Measurements from ENCODE around the gene PDS5B.
"Not testable (repeated sequence)": the region's sequence is repeated elsewhere in the genome, so short reads cannot be mapped to it uniquely, and the experiment has no call there.

The PDS5B gene

GRCh38 chr13:32723987-32724386 is 137.7 kb downstream of the PDS5B start:
- DNase-seq (ENCODE audit: low read depth, low spot score): no peak

GRCh38 chr13:32726374-32727037 is 140.3 kb downstream of the PDS5B start:
- no peak for DNase-seq (ENCODE audit: low read depth, low spot score)

DNA sequence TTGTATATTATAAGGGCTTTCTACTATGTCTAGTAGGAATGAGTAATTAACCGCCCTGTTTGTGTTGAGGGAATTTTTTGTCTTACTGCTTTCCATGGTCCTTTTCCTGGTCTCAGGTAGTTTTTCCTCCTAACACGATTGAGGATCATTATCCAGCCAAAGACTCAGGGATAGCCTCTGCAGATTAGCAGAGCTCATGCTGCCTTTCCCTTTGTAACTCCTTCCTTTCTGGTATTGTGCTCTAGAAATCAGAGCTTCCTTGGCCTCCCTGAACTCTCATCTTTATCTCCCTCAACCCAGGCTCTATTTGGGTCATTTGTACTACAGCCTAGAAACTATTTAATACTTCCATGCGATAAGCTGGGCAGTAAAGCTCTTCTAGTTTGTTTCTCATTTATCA is 142.1 kb downstream of the PDS5B start:
- DNase-seq (ENCODE audit: low read depth, low spot score): no peak

DNA sequence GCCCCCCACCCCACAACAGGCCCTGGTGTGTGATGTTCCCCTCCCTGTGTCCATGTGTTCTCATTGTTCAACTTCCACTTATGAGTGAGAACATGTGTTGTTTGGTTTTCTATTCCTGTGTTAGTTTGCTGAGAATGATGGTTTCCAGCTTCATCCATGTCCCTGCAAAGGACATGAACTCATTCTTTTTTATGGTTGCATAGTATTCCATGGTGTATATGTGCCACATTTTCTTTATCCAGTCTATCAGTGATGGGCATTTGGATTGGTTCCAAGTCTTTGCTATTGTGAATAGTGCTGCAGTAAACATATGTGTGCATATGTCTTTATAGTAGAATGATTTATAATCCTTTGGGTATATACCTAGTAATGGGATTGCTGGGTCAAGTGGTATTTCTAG is 142.8 kb downstream of the PDS5B start:
- DNase-seq (ENCODE audit: low read depth, low spot score): not testable (repeated sequence)

DNA sequence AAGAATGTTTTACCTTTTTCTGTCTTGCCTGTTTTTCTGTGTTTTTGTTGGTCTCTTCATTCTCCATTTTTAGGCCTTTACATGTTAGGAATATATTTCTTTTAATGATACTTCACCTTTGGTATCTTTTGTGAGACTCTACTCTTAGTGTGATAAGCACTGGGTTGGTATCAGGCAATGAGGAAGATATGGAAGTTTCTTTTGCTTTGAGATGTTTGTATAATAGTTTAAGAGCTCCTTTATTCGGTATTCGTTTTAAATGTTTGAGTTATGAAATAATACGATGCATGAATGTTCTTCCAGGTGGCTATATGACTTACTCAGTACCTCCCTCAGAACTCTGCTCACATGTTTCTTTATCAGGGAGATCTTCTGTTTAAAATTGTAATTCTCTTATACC is 144.8 kb downstream of the PDS5B start:
- DNase-seq (ENCODE audit: low read depth, low spot score): no peak

GRCh38 chr13:32731576-32731975 is 145.3 kb downstream of the PDS5B start:
- peak; percentile 32 for DNase-seq (ENCODE audit: low read depth, low spot score)

- DNase-seq (ENCODE audit: low read depth, low spot score): no peak
Observed at GRCh38 chr13:32733690-32734089, 147.4 kb downstream of the PDS5B start.

DNA sequence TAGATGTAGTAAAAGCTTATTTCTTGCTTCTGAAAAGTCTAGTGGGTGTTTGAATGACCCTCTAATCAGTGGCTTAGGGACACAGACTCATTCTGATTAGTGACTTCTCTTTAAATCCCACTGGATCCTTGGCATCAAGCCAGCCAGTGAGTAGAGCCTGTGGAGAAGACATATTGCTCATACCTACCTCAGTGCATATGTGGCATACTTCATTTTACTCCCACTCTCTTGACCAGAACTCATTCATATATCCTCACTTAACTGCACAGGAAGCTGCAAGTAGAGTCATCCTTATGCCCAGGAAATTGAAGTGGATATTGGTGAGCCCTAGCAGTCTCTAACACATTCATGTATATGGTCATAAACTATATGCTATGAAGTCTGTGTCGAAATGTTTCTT is 148.3 kb downstream of the PDS5B start:
- peak; percentile 44 for DNase-seq (ENCODE audit: low read depth, low spot score)

- no peak for DNase-seq (ENCODE audit: low read depth, low spot score)
Observed at GRCh38 chr13:32735859-32736258, 149.6 kb downstream of the PDS5B start.

DNA sequence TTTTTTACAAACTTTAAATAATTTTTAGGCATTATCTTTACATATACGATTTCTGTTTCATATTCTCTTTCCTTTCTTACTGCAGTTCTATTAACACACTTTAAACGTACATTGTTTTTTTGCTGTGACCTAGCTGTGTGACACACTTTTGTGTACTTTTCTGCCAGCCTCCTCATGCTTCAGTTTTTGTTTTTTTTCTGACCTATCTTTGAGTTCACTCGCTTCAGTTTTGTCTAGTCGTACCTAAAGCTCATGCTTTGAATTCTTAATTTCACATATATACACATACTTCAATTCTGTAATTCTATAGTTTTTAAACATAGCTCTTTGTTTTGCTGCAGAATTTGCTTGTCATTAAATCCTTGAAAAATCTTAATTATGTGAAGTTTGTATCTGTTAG is 150.4 kb downstream of the PDS5B start:
- DNase-seq (ENCODE audit: low read depth, low spot score): no peak

GRCh38 chr13:32737111-32737571 is 150.9 kb downstream of the PDS5B start:
- peak; percentile 8 for DNase-seq (ENCODE audit: low read depth, low spot score)

- DNase-seq (ENCODE audit: low read depth, low spot score): no peak
Observed at GRCh38 chr13:32737679-32738078, 151.4 kb downstream of the PDS5B start.

GRCh38 chr13:32745509-32745908 is 159.3 kb downstream of the PDS5B start:
- peak; percentile 35 for DNase-seq (ENCODE audit: low read depth, low spot score)

DNA sequence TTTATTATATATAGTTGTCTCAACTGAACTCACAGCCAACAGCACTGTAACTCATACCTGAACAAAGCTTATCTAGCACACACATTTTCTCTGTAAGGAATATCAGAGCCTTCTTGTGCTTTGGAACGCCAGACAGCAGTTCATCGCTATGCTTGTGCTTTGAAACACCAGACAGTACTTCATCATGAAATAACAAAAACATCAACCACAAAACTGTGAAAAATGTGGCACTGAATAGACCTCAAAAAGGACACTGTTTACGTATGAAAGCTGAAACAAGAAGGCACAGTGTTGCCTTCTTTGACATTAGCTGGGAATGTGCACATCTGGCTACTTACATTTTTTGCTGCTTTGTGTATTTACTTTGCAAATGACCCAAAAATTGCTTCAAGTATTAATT is 160.2 kb downstream of the PDS5B start:
- DNase-seq (ENCODE audit: low read depth, low spot score): peak; percentile 89

DNA sequence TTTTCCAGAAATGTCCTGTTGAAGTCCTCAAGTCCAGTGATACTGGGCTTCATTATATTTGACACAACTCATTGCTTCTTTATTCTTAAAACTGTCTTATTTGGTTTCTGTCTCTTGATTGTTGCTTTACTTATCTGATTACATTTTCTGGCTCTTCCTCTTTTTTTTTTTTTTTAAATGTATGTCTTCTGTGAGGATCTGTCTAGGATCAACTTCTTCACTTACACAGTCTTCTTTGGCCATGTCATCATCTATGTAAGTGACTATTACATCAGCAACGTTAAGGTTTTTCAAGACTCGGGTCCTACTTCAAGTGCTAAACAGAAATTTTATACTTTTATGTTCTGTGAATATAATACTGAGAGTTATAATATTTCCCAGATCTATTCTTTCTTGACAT is 162.1 kb downstream of the PDS5B start:
- no peak for DNase-seq (ENCODE audit: low read depth, low spot score)

DNA sequence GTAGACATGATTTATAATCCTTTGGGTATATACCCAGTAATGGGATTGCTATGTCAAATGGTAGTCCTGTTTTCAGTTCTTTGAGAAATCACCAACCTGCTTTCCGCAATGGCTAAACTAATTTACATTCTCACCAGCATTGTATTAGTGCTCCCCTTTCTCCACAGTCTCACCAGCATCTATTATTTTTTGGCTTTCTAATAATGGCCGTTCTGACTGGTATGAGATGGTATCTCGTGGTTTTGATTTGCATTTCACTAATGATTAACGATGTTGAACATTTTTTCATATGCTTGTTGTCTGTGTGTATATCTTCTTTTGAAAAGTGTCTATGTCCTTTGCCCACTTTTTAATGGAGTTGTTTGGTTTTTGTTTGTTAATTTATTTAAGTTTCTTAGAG is 165.1 kb downstream of the PDS5B start:
- DNase-seq (ENCODE audit: low read depth, low spot score): no peak

GRCh38 chr13:32752311-32752710 is 166.1 kb downstream of the PDS5B start:
- no peak for DNase-seq (ENCODE audit: low read depth, low spot score)

- no peak for DNase-seq (ENCODE audit: low read depth, low spot score)
Observed at GRCh38 chr13:32752997-32753606, 166.8 kb downstream of the PDS5B start.

GRCh38 chr13:32754179-32754578 is 167.9 kb downstream of the PDS5B start:
- no peak for DNase-seq (ENCODE audit: low read depth, low spot score)

GRCh38 chr13:32759152-32759551 is 172.9 kb downstream of the PDS5B start:
- DNase-seq (ENCODE audit: low read depth, low spot score): no peak

- DNase-seq (ENCODE audit: low read depth, low spot score): no peak
Observed at GRCh38 chr13:32761472-32761871, 175.2 kb downstream of the PDS5B start.

GRCh38 chr13:32779119-32779518 is 192.9 kb downstream of the PDS5B start:
- DNase-seq (ENCODE audit: low read depth, low spot score): no peak

GRCh38 chr13:32781906-32782305 is 195.7 kb downstream of the PDS5B start:
- DNase-seq (ENCODE audit: low read depth, low spot score): no peak

GRCh38 chr13:32783067-32783466 is 196.8 kb downstream of the PDS5B start:
- DNase-seq (ENCODE audit: low read depth, low spot score): peak; percentile 7
